Measurements from ENCODE around the gene ELAVL3. TPM values are rescaled to one million over a fixed set of nuclear protein-coding genes. Genes with fewer than 3 reads are reported as not detected.

ELAVL3 gene
- total RNA-seq: under 1 TPM; 0.15 to 0.61 TPM
- long read RNA-seq: 0 reads

DNA sequence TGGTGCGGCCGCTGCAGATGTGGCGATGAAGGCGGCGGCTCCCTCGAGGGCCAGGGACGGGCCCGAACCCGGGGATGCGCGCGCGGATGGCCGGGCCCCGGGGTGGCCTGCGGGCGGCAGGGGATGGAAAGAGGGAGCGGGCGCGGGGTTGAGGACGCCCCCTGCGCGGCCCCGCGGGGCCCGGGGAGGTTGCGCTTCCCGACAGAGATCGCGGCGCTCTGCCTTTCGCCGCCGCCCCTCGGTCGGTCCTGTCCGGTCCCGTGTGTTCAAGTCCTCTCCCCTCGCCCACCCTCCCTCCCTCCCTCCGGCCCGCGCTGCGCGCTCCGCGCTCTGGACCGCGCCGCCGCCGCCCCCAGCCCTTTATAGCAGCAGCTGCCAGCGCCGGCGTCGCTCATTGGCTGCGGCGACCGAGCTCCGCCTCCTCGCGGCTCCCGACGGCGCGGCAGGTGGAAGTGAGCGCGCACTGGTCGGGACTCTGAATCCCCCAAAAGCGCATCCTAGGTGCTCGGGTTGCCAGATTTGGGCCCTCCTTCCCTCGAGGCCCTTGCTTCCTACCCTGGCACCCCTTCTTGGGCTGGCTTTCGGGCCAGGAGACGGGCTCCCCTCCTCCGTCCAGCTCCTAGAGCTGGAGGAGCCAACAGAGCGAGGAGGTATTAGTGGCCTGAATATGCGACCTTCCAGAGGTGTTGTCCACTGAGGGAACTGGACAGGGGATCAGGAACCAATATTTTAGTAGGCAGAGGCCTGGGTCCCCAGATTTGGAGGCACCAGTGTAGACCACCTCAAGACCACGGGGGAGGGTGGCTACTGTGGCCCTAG lies at the start of gene ELAVL3:
ELAVL3 (minus strand) TSS at position 332 of the 819 bp plus-strand sequence. CDS start 438 bp downstream, outside the sequence.
- no peak for DNase-seq
- intact Hi-C loops (cut with DNase I, micrococcal nuclease): loop anchor here in 1 of 2 donors (10.0 kb wide), 1 partner anchor 186 kb away; the partner anchor contains the start of gene TSPAN16
- ATAC-seq: no peak

DNA sequence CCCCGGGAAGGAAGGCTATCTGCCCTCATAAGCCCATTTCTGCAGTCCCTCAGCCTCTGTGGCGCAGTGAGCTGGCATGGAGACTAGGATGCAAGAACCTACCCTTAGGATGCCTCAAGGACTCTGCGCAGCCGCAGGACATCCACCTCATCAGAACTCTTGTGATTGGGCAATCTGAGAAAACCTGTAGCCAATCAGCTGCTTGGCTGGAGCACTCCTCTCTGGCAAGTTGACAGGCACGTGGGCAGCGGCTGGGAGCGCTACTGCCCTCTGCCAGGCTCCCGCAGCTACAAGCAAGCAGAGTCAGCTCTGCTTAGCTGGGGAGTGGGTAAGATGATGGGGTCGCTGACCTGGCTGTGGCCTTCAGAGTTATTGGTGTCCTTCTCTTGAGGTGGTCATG lies 49.6 kb upstream of the ELAVL3 start:
- peak; percentile 77 to 87 for DNase-seq
- intact Hi-C loops (cut with DNase I, micrococcal nuclease): no loop called here
- peak; percentile 46 for ATAC-seq

DNA sequence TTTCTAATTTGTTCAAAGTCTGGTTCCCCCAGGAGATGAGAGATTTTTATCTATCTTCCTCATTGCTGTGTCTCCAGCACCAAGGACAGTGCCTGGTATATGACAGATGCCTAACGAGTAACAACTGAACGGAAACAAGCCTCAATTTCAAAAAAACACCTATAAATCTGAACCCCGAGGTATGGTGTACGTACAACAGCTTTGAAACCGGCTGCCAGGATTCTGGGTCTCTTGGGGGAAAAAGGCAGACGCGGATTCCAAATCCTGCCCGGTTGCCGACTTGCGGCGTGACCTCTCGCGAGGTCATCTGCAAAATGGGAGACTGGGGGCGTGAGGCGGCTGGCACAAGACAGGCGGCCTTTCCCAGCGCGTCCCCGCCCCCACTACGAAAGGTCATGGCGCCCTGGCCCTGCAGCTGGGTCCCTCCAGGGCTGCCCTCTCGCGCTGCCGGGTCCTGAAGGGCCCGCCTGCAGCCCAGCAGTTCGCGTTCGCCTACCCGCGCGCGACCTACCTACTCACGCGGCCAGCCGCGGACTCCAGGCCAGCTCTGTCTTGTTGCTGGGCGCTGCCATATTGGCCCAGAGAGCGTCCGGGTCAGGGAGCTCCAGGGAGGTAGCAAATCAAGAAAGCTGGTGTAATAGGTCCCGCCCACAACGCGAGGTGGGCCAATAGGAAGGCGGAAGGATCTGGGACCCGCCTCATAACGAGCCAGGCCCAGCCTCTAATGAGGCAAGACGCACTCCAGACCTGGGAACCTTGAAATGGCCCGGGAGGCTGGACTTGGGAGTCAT lies 47.9 kb upstream of the ELAVL3 start, which contains the start of gene ECSIT:
ECSIT (minus strand) TSS at position 584 of the 791 bp plus-strand sequence. CDS start 9,964 bp downstream, outside the sequence.
- ATAC-seq: peak; percentile 97

DNA sequence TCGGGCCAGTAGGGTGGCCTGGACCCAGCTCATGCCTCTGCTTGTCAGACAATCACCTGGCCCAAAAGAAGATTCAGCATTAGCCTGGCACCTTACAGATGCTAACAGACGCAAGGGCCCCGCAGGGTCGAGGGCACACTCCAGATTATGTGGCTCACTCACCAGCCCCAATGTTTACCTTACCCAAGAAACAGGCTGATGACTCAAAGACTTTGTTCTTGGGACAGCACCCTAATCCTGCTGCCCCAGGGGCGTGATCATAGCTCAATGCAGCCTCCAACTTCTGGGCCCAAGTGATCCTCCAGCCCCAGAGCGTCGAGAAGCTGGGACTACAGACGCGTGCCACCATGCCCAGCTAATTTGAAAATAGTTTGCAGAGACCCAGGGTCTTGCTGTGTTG lies 38.3 kb upstream of the ELAVL3 start:
- DNase-seq: no peak
- intact Hi-C loops (cut with DNase I, micrococcal nuclease): no loop called here
- ATAC-seq: no peak

More for the DNA sequence above, 47.9 kb upstream of the ELAVL3 start, which contains the start of gene ECSIT:
- intact Hi-C loops (cut with DNase I, micrococcal nuclease): no loop called here
- peak; percentile 98 for DNase-seq

DNA sequence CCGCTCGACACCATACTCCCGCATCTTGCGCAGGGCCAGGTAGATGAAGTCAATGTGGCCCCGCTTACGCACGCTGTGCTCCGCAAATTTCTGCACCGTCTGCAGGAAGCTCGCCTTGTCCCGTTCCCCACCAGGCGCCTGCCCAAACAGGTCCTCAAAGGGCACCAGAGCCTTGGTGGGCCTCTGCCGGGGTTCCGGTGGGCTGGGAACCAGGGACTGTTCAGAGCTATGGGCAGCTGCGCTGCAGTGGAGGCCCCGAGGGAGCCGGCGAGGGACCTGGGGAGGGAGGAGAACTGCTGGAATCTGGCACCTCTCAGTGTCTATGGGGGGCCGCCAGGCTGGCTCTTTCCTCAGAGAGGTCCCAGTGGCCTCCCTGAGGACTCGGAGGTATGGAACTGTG lies 33.1 kb upstream of the ELAVL3 start:
- intact Hi-C loops (cut with DNase I, micrococcal nuclease): no loop called here
- DNase-seq (no peak), ATAC-seq (no peak)

DNA sequence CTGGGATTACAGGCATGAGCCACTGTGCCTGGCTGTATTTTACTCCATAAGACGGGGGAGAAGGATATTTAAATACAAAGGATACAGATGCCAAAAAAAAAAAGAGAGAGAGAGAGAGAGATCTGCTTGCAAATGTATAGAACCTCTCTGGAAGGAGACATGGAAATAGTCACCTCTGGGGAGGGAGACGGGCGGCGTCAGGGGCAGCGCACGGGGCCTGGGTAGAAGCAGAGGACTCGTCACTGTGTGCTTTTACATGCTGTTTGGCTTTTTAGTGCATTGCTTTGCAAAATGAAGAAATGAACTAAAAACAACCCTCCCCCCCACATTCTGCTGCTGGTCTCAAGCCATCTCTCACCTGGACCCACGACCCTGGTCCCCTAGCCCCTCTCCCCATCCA lies 29.6 kb upstream of the ELAVL3 start:
- DNase-seq: no peak
- intact Hi-C loops (cut with DNase I, micrococcal nuclease): no loop called here
- no peak for ATAC-seq

DNA sequence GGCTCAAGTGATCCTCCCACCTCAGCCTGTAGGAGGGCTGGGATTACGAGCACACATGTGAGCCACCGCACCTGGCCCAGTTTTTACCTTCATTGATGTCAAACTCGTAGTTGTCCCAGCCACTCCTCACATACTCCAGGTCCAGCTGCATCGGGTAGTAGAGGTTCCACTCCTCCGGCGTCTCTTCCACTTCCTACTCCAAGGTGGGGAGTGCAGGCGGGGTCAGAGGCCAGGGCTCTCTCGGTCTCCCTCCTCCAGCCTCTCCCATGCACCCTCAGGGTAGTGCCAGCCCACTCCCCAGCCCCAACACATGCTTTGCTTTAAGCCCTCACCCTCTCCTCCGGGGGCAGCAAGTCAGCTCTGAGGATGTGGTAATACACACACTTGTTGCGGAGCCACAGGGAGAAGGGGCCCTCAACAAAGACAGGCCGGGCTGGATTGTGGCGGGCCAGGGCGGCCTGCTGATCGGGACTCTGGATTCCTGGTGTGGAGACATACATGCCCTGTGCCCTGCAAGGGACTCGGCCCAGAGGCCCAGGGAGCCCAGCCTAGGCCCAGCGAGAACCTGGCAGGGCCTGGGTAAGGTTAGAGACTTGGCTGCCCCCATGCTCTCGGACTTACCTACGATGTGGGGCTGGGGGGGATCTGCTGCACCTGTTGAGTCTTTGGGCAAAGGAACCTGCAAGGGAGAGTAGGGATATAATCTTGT lies 26.7 kb upstream of the ELAVL3 start:
- ATAC-seq: no peak
- no peak for DNase-seq
- intact Hi-C loops (cut with DNase I, micrococcal nuclease): no loop called here

DNA sequence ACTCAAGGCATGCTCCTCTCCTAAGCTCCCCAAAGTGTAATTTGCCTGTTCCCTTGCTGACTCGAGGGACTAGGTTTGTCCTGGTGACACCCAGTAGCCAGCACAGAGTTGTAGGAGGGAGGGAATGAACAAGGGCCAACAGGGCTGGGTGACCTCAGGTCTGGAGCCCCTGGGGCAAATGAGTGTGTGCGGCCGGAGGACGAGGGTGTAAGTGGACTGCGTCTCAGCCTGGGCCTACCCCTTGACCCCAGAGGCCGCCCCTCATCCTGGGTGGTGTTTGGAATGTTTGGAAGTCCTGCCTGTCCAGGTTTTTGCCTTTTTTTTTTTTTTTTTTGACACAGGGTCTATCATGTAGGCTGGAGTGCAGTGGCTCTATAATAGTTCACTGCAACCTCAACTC lies 26.1 kb upstream of the ELAVL3 start:
- DNase-seq (no peak), ATAC-seq (no peak)
- intact Hi-C loops (cut with DNase I, micrococcal nuclease): no loop called here

DNA sequence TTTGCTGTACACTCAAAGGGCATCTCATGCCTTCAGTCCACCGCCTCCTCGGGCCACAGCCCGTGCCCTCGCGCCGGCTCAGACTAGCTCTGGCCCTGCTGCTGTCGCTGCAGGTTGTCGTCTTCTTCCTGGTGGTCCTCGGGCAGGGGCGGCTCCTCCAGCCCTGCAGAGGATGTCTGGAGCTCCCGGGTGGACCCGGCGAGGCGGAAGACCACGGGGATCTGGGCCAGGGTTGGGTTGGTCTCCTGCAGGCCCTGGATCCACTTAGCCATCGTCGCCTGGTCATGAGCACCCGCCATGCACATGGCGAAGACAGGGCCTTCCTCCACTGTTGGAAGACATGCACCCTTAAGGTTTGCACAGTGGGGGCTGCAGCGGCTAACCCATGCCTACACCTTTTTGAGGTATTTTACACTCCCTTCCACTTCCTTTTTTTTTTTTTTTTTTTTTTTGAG lies 25.3 kb upstream of the ELAVL3 start:
- DNase-seq (peak in 1 of 2 donors; percentile 28), ATAC-seq (peak; percentile 39)
- intact Hi-C loops (cut with DNase I, micrococcal nuclease): no loop called here

DNA sequence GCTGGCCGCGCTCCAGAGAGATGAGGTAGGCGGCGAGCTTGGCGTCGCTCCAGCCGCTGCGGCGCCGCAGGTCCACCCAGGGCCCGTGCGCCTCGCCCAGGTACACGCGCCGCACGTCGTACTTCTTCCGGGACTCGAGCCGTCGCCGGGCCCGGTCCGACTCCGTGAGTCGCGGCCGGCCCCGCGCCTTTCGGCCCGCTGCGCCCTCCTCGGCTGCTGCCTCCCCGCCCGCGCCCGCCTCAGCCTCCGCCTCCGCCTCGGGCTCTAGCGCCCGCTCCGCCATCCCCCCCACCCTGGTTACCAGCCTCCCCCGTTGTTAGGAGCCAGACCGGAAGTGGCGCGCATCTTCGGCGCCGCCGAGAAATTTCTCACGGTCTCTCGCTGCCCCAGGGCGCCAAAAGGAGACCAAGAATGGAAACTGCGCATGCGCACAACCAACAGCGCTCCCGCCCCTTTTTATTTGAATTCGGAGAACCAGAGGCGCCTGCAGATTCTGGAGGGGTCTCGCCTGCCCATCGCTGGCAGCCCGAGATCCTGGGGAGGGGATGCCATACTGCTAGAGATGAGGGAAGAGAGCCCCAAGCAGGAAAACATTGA lies 24.8 kb upstream of the ELAVL3 start, which contains the start of gene ZNF653:
ZNF653 (minus strand) TSS at position 336 of the 597 bp plus-strand sequence; CDS start at position 283, 53 bp downstream.
- ATAC-seq (peak; percentile 78), DNase-seq (peak; percentile 94)
- intact Hi-C loops (cut with DNase I, micrococcal nuclease): no loop called here

DNA sequence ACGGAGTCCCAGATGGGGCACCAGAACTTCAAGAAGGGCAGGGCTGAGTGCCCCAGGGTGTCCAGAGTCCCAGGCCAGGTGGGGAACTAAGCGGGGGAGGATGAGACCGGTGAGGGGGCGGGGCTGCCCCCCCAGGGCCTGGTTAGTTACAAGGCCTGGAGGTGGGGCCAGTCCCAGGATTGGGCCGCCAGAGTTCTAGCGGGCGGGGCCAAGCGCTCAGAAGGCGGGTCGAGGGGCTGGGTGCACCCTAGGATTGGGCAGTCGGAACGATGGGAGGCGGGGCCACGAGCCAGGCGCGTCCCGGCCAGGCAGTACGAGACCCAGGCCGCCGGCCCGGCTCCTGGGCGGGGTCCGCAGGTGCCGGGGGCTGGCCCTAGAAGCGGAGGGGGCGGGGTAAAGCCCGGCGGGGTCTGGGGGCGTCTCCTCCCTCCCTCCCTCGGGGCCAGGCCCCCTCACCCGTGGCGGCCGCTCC lies 24.2 kb upstream of the ELAVL3 start:
- ATAC-seq (peak; percentile 91), DNase-seq (peak; percentile 99)
- intact Hi-C loops (cut with DNase I, micrococcal nuclease): no loop called here

DNA sequence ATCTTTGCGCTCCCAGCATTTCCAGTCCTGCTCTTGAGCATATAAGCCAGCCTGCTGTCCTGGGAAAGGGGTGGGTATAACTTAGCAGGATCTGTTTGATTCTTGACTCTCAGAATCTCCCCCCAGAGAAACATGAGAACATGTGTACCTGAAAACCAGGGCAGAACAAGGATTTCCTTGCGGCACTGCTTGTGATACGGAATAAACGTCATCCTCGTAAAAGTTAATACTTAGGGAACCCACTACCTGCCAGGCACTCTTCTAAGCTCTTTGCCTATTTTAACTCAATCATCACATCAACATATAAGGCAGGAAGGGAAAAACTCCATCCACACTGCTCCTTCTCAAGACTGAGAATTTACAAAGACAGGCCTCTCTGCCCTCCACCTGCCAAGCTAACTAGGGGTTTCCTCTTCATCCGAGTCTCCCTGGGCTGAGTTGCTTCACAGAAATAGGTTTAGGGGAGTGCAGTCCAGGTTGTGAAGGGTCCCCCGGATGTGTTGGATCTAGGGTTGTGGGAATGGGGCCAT lies 23.7 kb upstream of the ELAVL3 start:
- DNase-seq: no peak

DNA sequence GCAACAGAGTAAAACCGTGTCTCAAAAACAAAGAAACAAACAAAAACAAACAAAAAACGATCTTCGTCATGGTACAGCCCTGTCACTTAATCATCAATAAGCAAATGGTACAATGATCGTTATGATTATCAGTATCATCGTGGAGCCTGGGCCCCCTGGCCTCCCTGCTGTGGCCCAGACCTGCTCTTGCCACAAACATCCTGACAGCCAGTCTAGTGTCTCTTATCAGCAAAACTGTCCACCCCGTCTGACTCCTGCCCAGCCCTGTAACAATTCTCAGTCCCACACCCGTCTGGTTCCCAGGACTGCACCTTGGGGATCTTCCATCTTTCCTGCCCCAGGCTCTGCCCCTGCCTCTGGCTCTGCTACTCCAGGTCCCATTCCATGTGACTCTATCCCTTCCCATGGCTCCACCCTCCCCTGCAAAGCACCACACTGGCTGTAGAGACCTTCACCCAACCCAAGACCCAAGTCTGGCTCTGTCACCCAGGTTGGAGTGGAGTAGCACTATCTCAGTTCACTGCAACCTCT lies 19.1 kb upstream of the ELAVL3 start:
- no peak for ATAC-seq
- intact Hi-C loops (cut with DNase I, micrococcal nuclease): loop anchor here in 1 of 2 donors (10.0 kb wide), 1 partner anchor 85 kb away; no protein-coding TSS in a partner anchor
- DNase-seq: no peak

More for the DNA sequence above, 23.7 kb upstream of the ELAVL3 start:
- no peak for ATAC-seq
- intact Hi-C loops (cut with DNase I, micrococcal nuclease): no loop called here

DNA sequence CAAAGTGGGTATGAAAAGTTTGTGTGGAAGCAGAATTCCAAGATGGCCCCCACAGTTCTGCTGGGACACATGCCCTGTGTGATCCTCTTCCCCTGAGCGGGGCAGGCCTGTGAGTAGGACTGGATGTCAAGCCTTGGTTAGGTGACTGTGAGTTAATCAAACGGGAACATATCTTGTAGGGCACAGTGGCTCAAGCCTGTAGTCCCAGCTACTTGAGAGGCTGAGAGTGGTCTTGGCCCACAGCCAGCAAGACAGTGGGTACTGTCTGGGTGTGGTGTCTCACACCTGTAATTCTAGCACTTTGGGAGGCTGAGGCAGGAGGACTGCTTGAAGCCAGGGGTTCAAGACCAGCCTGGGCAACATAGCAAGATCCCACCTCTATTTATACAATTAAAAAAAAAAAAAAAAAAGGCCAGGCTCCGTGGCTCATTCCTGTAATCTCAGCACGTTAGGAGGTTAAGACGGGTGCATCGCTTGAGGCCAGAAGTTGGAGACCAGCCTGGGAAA lies 18.4 kb upstream of the ELAVL3 start:
- intact Hi-C loops (cut with DNase I, micrococcal nuclease): loop anchor here in 1 of 2 donors (10.0 kb wide), 1 partner anchor 86 kb away; no protein-coding TSS in a partner anchor
- DNase-seq (no peak), ATAC-seq (no peak)

DNA sequence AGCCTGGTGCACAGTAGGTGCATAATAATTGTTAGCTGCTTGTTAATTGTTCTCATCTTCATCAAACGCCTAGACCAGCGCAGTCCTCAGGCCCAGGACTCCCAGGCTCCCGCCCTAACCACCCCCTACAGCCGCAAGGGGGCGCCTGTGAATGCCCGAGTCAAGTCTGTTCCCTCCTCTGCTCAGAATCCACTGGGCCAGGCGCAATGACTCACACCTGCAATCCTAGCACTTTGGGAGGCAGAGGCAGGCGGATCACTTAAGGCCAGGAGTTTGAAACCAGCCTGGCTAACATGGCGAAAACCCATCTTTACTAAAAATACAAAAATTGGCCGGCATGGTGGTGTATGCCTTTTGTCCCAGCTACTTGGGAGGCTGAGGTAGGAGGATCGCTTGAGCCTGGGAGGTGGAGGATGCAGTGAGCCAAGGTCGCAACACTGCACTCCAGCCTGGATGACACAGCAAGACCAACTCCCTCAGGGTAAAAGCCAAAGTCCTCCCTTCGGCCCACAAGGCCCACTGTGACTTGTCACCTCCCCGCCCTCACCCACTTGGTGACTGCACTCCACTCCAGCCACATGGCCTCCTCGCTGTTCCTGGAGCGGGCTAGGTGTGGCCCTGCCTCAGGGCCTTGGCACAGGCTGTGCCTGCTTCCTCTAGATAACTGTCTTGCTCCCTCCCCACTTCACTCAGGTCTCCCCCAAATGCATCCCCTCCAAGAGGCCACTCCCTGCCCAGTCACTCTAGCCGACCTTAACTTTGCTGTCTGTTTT lies 15.7 kb upstream of the ELAVL3 start:
- intact Hi-C loops (cut with DNase I, micrococcal nuclease): loop anchor here in 1 of 2 donors (10.0 kb wide), 1 partner anchor 88 kb away; no protein-coding TSS in a partner anchor
- DNase-seq: peak; percentile 62 to 79

DNA sequence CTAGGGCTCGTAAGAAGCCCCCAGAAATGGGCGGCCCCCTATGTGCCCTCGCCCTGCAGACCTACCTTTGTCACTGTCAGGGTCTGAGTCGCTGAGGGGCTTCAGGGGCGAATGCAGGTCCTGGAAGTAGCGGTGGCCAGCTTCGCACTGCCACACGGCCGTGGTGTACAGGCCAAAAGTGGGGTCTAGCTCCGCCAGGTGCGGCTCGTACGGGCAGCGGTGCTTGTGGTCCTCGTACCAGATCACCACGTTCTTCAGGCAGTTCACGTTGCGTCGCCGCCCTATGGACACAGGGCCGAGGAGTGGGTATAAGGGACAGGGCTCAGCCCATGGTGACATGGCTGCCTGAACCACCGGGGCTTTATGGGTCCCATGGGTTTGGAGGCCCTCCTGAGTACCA lies 15.0 kb upstream of the ELAVL3 start:
- DNase-seq (no peak), ATAC-seq (no peak)
- intact Hi-C loops (cut with DNase I, micrococcal nuclease): loop anchor here in 1 of 2 donors (10.0 kb wide), 1 partner anchor 89 kb away; no protein-coding TSS in a partner anchor

More for the DNA sequence above, 15.7 kb upstream of the ELAVL3 start:
- peak; percentile 84 for ATAC-seq
